Prostate gland (tissue), 2 donors: ENCODE results near the gene PALLD. TPM values are rescaled to one million over a fixed set of nuclear protein-coding genes. Genes with fewer than 3 reads are reported as not detected.
A peak's percentile ranks its signal among the peaks of the same experiment; 100 is the strongest.

ENCODE experiments used
- DNase-seq: peaks from one replicate; pipeline ENCODE4 v3.0.0-alpha.2; 2019; ENCODE audit warnings: low spot score
- H3K27ac ChIP-seq, 2 donors: fragments of 200-600 bp; sonication (generic); 2 replicates each; pipeline ENCODE4 v1.5.1; 2017 to 2019
- H3K27me3 ChIP-seq: fragments of 200-600 bp; sonication (generic); replicated peaks from 2 replicates; pipeline ENCODE4 v1.5.1; 2019; ENCODE audit not compliant: insufficient read depth
- H3K36me3 ChIP-seq, 2 donors: fragments of 200-600 bp; sonication (generic); 1 replicate in 1 of 2; 2 replicates in 1 of 2; pipeline versions ENCODE4 v1.5.1 to v1.8.1; 2017 to 2019
- H3K4me1 ChIP-seq: fragments of 200-600 bp; sonication (generic); replicated peaks from 2 replicates; pipeline ENCODE4 v1.5.1; 2019
- H3K4me3 ChIP-seq, 2 donors: fragments of 200-600 bp; sonication (generic); 2 replicates each; pipeline ENCODE4 v1.5.1; 2017 to 2019
- H3K9me3 ChIP-seq: fragments of 200-600 bp; sonication (generic); 2 replicates; pipeline ENCODE4 v1.5.1; 2017
- CTCF ChIP-seq, 4 experiments: fragments of 200-600 bp in 2 of 4; fragments of 450-650 bp in 2 of 4; sonication (generic) in 2 of 4; IDR thresholded peaks; 1 replicate in 3 of 4; 2 replicates in 1 of 4; pipeline ENCODE4 v1.5.1; 2016 to 2019; ENCODE audit warnings: antibody characterized with exemption in 4 of 4, mild to moderate bottlenecking in 2 of 4, moderate library complexity in 2 of 4
- POLR2A ChIP-seq: fragments of 450-650 bp; IDR thresholded peaks from one replicate; pipeline ENCODE4 v1.6.1; 2016; ENCODE audit warnings: antibody characterized with exemption, mild to moderate bottlenecking
- POLR2AphosphoS5 ChIP-seq: sonication (generic); formaldehyde crosslinking; IDR thresholded peaks from one replicate; pipeline ENCODE4 v1.6.1; 2017; ENCODE audit warnings: antibody characterized with exemption
- WGBS: methylation state at CpG from one replicate; pipeline ENCODE4 v1.1.5; 2018; 5-methylcytosine and 5-hydroxymethylcytosine counted together
- intact Hi-C: fragments of 100-400 bp; cut with DNase I; formaldehyde crosslinking; loops from one replicate; pipeline ENCODE4 v1.14.2; 2022
- total RNA-seq, 2 donors: library from RNA; depleted of rRNA; stranded (reverse); fragments of >200 nt; gene quantifications; one replicate each; pipeline ENCODE4 v1.1.0, GENCODE V29; 2016

PALLD gene
- total RNA-seq, 2 donors from 2014 or later = 252 TPM

- DNase-seq = no peak
- Histone ChIP-seq H3K27me3 (no peaks in the 10 kb centered on the region), H3K4me1 (peaks cover 2% of the 10 kb centered on the region), H3K4me3 (no peak overlapping the region), H3K9me3 (no peaks in the 10 kb centered on the region), H3K27ac (no peak overlapping the region), H3K36me3 (no peaks in the 10 kb centered on the region)
- intact Hi-C loops = loop anchor here (5.0 to 10.0 kb wide), 3 partner anchors 59 to 323 kb away; partner anchors contain the start of gene CBR4
- WGBS = 71% methylated on average over 6 of the region's 6 CpGs
- TF ChIP-seq POLR2AphosphoS5 = no peak
- TF ChIP-seq POLR2A = no peak
- no peak for TF ChIP-seq CTCF (IDR thresholded peaks at IDR 0.05)
These were observed 194.9 kb downstream of the PALLD start for GRCh38 chr4:168691631-168692369.

- DNase-seq = no peak
- Histone ChIP-seq H3K27me3 (no peaks in the 10 kb centered on the region), H3K4me3 (no peak overlapping the region), H3K4me1 (no peaks in the 10 kb centered on the region), H3K27ac (peak overlapping the region; percentile 2 to 39), H3K36me3 (no peaks in the 10 kb centered on the region), H3K9me3 (no peaks in the 10 kb centered on the region)
- 27% methylated on average over 8 of the region's 8 CpGs for WGBS
- intact Hi-C loops = loop anchor here (5.0 to 10.0 kb wide), 3 partner anchors 62 to 321 kb away; partner anchors contain the start of gene CBR4
- TF ChIP-seq CTCF (IDR thresholded peaks at IDR 0.05) (no peak), POLR2AphosphoS5 (no peak), POLR2A (no peak)
These were observed 197.1 kb downstream of the PALLD start for GRCh38 chr4:168693750-168694490.

DNA sequence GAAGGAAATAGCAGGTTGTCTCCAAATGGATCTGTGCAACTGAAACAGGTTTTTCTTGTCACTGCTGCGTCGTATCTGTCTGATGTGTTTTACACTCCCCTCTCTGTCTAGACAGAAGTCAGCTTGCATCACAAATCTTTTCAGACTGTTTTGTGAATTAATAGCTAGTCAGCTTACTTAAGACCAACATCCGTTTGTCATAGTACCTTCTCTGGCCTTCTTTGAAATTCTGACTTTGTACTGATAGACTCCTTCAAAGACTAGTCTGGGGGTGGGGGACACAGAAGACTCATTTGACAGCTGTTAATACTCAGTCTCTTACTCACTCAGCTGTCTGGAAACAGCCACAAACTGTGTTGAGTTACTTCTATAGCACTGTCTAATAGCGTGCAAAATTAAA lies 197.8 kb downstream of the PALLD start:
- Histone ChIP-seq H3K4me1 (no peaks in the 10 kb centered on the region), H3K27ac (no peak overlapping the region), H3K9me3 (no peaks in the 10 kb centered on the region), H3K27me3 (no peaks in the 10 kb centered on the region), H3K36me3 (no peaks in the 10 kb centered on the region), H3K4me3 (no peak overlapping the region)
- 42% methylated on average over 4 of the region's 4 CpGs for WGBS
- intact Hi-C loops = loop anchor here (5.0 to 10.0 kb wide), 3 partner anchors 62 to 320 kb away; partner anchors contain the start of gene CBR4
- no peak for TF ChIP-seq CTCF (IDR thresholded peaks at IDR 0.05)
- no peak for TF ChIP-seq POLR2AphosphoS5
- TF ChIP-seq POLR2A = no peak
- DNase-seq = peak; percentile 23

GRCh38 chr4:168695288-168695687 lies 198.4 kb downstream of the PALLD start:
- no peak for DNase-seq
- WGBS = 69% methylated on average over 2 of the region's 2 CpGs
- Histone ChIP-seq H3K27me3 (no peaks in the 10 kb centered on the region), H3K4me1 (no peaks in the 10 kb centered on the region), H3K9me3 (no peaks in the 10 kb centered on the region), H3K27ac (no peak overlapping the region), H3K36me3 (no peaks in the 10 kb centered on the region), H3K4me3 (no peak overlapping the region)
- intact Hi-C loops = loop anchor here (10.0 kb wide), 2 partner anchors 180 to 320 kb away; partner anchors contain the start of gene CBR4
- TF ChIP-seq CTCF (IDR thresholded peaks at IDR 0.05) (no peak), POLR2A (no peak), POLR2AphosphoS5 (no peak)
